IMR-90 (cell line): ENCODE data around the gene SLC26A6. TPM values are rescaled to one million over a fixed set of nuclear protein-coding genes. Genes with fewer than 3 reads are reported as not detected.

Source experiments
- ATAC-seq: fragments of 200-7000 bp; cut with Tn5 transposase; 2 replicates; pipeline ENCODE4 v1.9.1; 2020; ENCODE audit warnings: low read depth, mild to moderate bottlenecking, moderate library complexity
- BruUV-seq: library from RNA; stranded (reverse); fragments of 400-500 nt; replicated peaks from 2 replicates; lab custom pipeline; 2021; lab: Mats Ljungman, UMichigan
- CTCF ChIA-PET: fragments of 300-600 bp; formaldehyde crosslinking; extraction: SDS; loops from one replicate; lab custom pipeline; 2021; ENCODE audit warnings: antibody characterized with exemption; lab: Yijun Ruan, JAX
- POLR2A ChIA-PET: fragments of 300-600 bp; sonication (Branson Sonifier 250); formaldehyde crosslinking; loops from one replicate; lab custom pipeline; 2022; ENCODE audit warnings: antibody characterized with exemption; ENCODE audit not compliant: unreplicated experiment; lab: Charles Lee
- DNase-seq: peaks from one replicate; pipeline ENCODE4 v3.0.0; 2013
- H2AFZ ChIP-seq: replicated peaks from 2 replicates; pipeline ENCODE3; 2013; ENCODE audit warnings: low read length, mild to moderate bottlenecking; ENCODE audit not compliant: poor library complexity
- H2AK5ac ChIP-seq: 2 replicates; pipeline ENCODE4 v1.6.1; 2013; ENCODE audit warnings: low read depth, low read length, inconsistent platforms
- H2AK9ac ChIP-seq: replicated peaks from 2 replicates; pipeline ENCODE3; 2013; ENCODE audit warnings: mild to moderate bottlenecking, low read depth, low read length, moderate library complexity; ENCODE audit not compliant: poor library complexity
- H2BK120ac ChIP-seq: 2 replicates; pipeline ENCODE4 v1.6.1; 2013; ENCODE audit warnings: low read depth, low read length, inconsistent platforms
- H2BK15ac ChIP-seq: 3 replicates; pipeline ENCODE4 v1.6.1; 2013; ENCODE audit warnings: low read depth, low read length, inconsistent platforms
- H2BK20ac ChIP-seq: 2 replicates; pipeline ENCODE4 v1.6.1; 2013; ENCODE audit warnings: low read depth, mild to moderate bottlenecking, inconsistent platforms, low read length, moderate library complexity
- H2BK5ac ChIP-seq: 2 replicates; pipeline ENCODE4 v1.6.1; 2013; ENCODE audit warnings: mild to moderate bottlenecking, low read depth, low read length, inconsistent platforms; ENCODE audit not compliant: poor library complexity, severe bottlenecking
- H3K14ac ChIP-seq: replicated peaks from 2 replicates; pipeline ENCODE4 v1.6.1; 2013; ENCODE audit warnings: low read depth, low read length, inconsistent platforms
- H3K18ac ChIP-seq: 2 replicates; pipeline ENCODE4 v1.6.1; 2013; ENCODE audit warnings: low read depth, low read length, control low read depth
- H3K23ac ChIP-seq: 2 replicates; pipeline ENCODE4 v1.6.1; 2013; ENCODE audit warnings: low read depth, low read length, inconsistent platforms
- H3K27ac ChIP-seq: 2 replicates; pipeline ENCODE4 v1.5.1; 2013; ENCODE audit warnings: mild to moderate bottlenecking, control low read depth, low read length; ENCODE audit not compliant: insufficient read depth
- H3K27me3 ChIP-seq: 2 replicates; pipeline ENCODE4 v1.6.1; 2013; ENCODE audit warnings: low read length; ENCODE audit not compliant: control insufficient read depth, insufficient read depth
- H3K36me3 ChIP-seq: 2 replicates; pipeline ENCODE4 v1.6.1; 2013; ENCODE audit warnings: low read length, mixed read lengths; ENCODE audit not compliant: control insufficient read depth, insufficient read depth
- H3K4ac ChIP-seq: 2 replicates; pipeline ENCODE4 v1.6.1; 2013; ENCODE audit warnings: low read depth, low read length, inconsistent platforms
- H3K4me1 ChIP-seq: 2 replicates; pipeline ENCODE4 v1.6.1; 2013; ENCODE audit warnings: low read length, mixed read lengths; ENCODE audit not compliant: control insufficient read depth, insufficient read depth
- H3K4me2 ChIP-seq: 2 replicates; pipeline ENCODE4 v1.6.1; 2013; ENCODE audit warnings: low read depth, mild to moderate bottlenecking, control low read depth, low read length, moderate library complexity
- H3K4me3 ChIP-seq: 2 replicates; pipeline ENCODE4 v1.5.1; 2013; ENCODE audit warnings: low read depth, mild to moderate bottlenecking, control low read depth, low read length, moderate library complexity; ENCODE audit not compliant: insufficient read depth
- H3K56ac ChIP-seq: 2 replicates; pipeline ENCODE4 v1.6.1; 2013; ENCODE audit warnings: low read length, inconsistent platforms; ENCODE audit not compliant: insufficient read depth; ENCODE audit errors: extremely low read depth
- H3K79me1 ChIP-seq, 2 experiments: 2 replicates each; pipeline ENCODE4 v1.6.1; 2013; ENCODE audit warnings: low read length in 2 of 2, inconsistent platforms in 1 of 2, low read depth in 1 of 2
- H3K9ac ChIP-seq: 2 replicates; pipeline ENCODE4 v1.6.1; 2013; ENCODE audit warnings: low read depth, low read length, control low read depth
- H3K9me1 ChIP-seq: 2 replicates; pipeline ENCODE4 v1.6.1; 2013; ENCODE audit warnings: low read length, inconsistent platforms; ENCODE audit not compliant: insufficient read depth
- H3K9me3 ChIP-seq: 2 replicates; pipeline ENCODE4 v1.6.1; 2013; ENCODE audit warnings: low read length; ENCODE audit not compliant: control insufficient read depth, insufficient read depth
- H4K20me1 ChIP-seq: 2 replicates; pipeline ENCODE4 v1.6.1; 2013; ENCODE audit warnings: low read length, inconsistent platforms; ENCODE audit not compliant: insufficient read depth
- H4K5ac ChIP-seq: 2 replicates; pipeline ENCODE4 v1.6.1; 2013; ENCODE audit warnings: mild to moderate bottlenecking, low read depth, low read length, control low read depth
- H4K8ac ChIP-seq, 2 experiments: 2 replicates each; pipeline ENCODE4 v1.6.1; 2013; ENCODE audit warnings: low read depth in 2 of 2, low read length in 2 of 2, control low read depth in 1 of 2, inconsistent platforms in 1 of 2
- H4K91ac ChIP-seq: 2 replicates; pipeline ENCODE4 v1.6.1; 2013; ENCODE audit warnings: low read depth, low read length, inconsistent platforms; ENCODE audit not compliant: insufficient read depth
- BHLHE40 ChIP-seq: fragments of 150-350 bp; IDR thresholded peaks from 2 replicates; pipeline ENCODE4 v1.6.1; 2016; ENCODE audit warnings: mild to moderate bottlenecking, low read depth, low read length
- CEBPB ChIP-seq: IDR thresholded peaks from 2 replicates; pipeline ENCODE4 v1.6.1; 2012; ENCODE audit warnings: low read depth, low read length, improper control_type of control experiment
- CHD1 ChIP-seq: IDR thresholded peaks from 2 replicates; pipeline ENCODE4 v1.6.1; 2012; ENCODE audit warnings: low read depth, low read length, improper control_type of control experiment
- FOS ChIP-seq: fragments of 150-350 bp; IDR thresholded peaks from 2 replicates; pipeline ENCODE4 v1.6.1; 2016; ENCODE audit warnings: low read depth, low read length
- MAFK ChIP-seq: IDR thresholded peaks from 2 replicates; pipeline ENCODE4 v1.6.1; 2012; ENCODE audit warnings: low read depth, low read length, improper control_type of control experiment
- MAZ ChIP-seq: IDR thresholded peaks from 2 replicates; pipeline ENCODE4 v1.6.1; 2012; ENCODE audit warnings: low read depth, mild to moderate bottlenecking, low read length, improper control_type of control experiment, moderate library complexity, borderline replicate concordance
- MXI1 ChIP-seq: IDR thresholded peaks from 2 replicates; pipeline ENCODE4 v1.6.1; 2012; ENCODE audit warnings: low read depth, mild to moderate bottlenecking, low read length, moderate library complexity, borderline replicate concordance
- NFE2L2 ChIP-seq: fragments of 150-350 bp; IDR thresholded peaks from 2 replicates; pipeline ENCODE4 v1.6.1; 2016; ENCODE audit warnings: low read depth, mild to moderate bottlenecking, low read length
- POLR2A ChIP-seq: IDR thresholded peaks from 2 replicates; pipeline ENCODE4 v1.6.1; 2012; ENCODE audit warnings: mild to moderate bottlenecking, low read depth, low read length
- RAD21 ChIP-seq: IDR thresholded peaks from 2 replicates; pipeline ENCODE4 v1.6.1; 2012; ENCODE audit warnings: low read length, improper control_type of control experiment
- RCOR1 ChIP-seq: IDR thresholded peaks from 2 replicates; pipeline ENCODE4 v1.6.1; 2012; ENCODE audit warnings: mild to moderate bottlenecking, low read length, improper control_type of control experiment; ENCODE audit not compliant: insufficient replicate concordance
- RFX5 ChIP-seq: IDR thresholded peaks from 2 replicates; pipeline ENCODE4 v1.8.0; 2012; ENCODE audit warnings: low read depth, mild to moderate bottlenecking, low read length, moderate library complexity
- SMC3 ChIP-seq: fragments of 150-350 bp; IDR thresholded peaks from 2 replicates; pipeline ENCODE4 v1.6.1; 2016; ENCODE audit warnings: low read depth, mild to moderate bottlenecking, antibody characterized with exemption, low read length, moderate library complexity
- whole genome bisulfite sequencing, 2 experiments: methylation state at CpG; one replicate each; pipeline versions ENCODE4 v1.1.5 to v1.1.7; 2013; ENCODE audit warnings: missing lambda C conversion rate in 2 of 2; ENCODE audit not compliant: insufficient read length in 1 of 2; ENCODE audit errors: extremely low coverage in 2 of 2; 5-methylcytosine and 5-hydroxymethylcytosine counted together
- dilution Hi-C: fragments of 300-500 bp; cut with HindIII; formaldehyde crosslinking; loops from one replicate; pipeline ENCODE4 v1.14.3; 2018; ENCODE audit warnings: low sequenced_read_pairs; ENCODE audit not compliant: unreplicated experiment
- in situ Hi-C: fragments of 300-500 bp; cut with MboI; formaldehyde crosslinking; loops from 3 replicates; pipeline ENCODE4 v1.14.3; 2019; ENCODE audit warnings: low sequenced_read_pairs, inconsistent platforms, mixed read lengths
- intact Hi-C: fragments of 100-400 bp; cut with micrococcal nuclease; formaldehyde crosslinking; loops from 2 replicates; pipeline ENCODE4 v1.10.0; 2022
- polyA plus RNA-seq, 3 experiments: library from polyadenylated mRNA; depleted of rRNA; stranded (reverse); fragments of >200 nt; gene quantifications; 2 replicates each; pipeline ENCODE4 v1.2.3, GENCODE V29; 2012; ENCODE audit warnings: low replicate concordance in 1 of 3
- total RNA-seq: library from RNA; depleted of rRNA; stranded (reverse); fragments of >200 nt; gene quantifications from 2 replicates; pipeline ENCODE4 v1.2.3, GENCODE V29; 2012
- TF ChIP-seq, protein P1 (sequence below): conservative IDR thresholded peaks from 2 replicates; pipeline ENCODE4 v1.5.1; 2012; ENCODE audit warnings: mild to moderate bottlenecking, low read depth, low read length, improper control_type of control experiment
- TF ChIP-seq, protein P2 (sequence below): fragments of 150-350 bp; IDR thresholded peaks from 2 replicates; pipeline ENCODE4 v1.6.1; 2016; ENCODE audit warnings: low read depth, mild to moderate bottlenecking, low read length, moderate library complexity, borderline replicate concordance
- TF ChIP-seq, protein P3 (sequence below): fragments of 150-350 bp; IDR thresholded peaks from 2 replicates; pipeline ENCODE4 v1.6.1; 2017; ENCODE audit warnings: mild to moderate bottlenecking, antibody characterized with exemption, low read length, low read depth

Gene SLC26A6
- total and polyA plus RNA-seq, 2 of the 4 experiments (the other 2 are of a cell fraction), result 11.8 to 34.3 TPM

DNA sequence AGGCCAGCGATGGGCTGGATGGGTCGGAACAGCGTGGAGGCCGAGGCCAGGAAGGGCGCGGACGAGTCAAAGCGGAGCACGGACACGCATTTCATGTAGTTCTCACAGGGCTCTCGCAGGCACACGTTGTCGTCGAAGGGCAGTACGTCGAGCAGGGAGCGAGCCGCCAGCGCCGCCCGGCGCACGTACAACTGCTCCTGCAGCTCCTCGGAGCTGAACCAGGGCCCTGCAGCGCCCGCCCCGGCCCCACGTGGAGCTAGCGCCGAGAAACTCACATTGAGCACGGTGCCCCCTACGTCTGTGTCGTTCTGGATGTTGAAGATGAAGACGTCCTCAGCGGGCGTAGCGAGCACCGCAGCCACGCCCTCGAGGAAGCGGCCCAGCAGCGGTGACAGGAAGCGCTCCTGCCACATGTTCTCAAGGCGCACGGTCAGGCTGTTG, 21.6 kb upstream of the SLC26A6 start:
- Histone ChIP-seq H3K4me1 (peaks cover 3% of the 10 kb centered on the region; the same call in 1 of the 2 replicates), H3K18ac (no peak overlapping the region), H3K36me3 (no peaks in the 10 kb centered on the region), H3K14ac (no peak overlapping the region), H3K27ac (peak overlapping the region; percentile 17; the same call in 1 of the 2 replicates), H2AFZ (peak overlapping the region; percentile 97), H4K20me1 (no peaks in the 10 kb centered on the region), H2BK20ac (no peak overlapping the region), H3K9me1 (no peaks in the 10 kb centered on the region), H3K4ac (peak overlapping the region; percentile 31; the same call in 1 of the 2 replicates), H2BK120ac (no peak overlapping the region; the same call in 1 of the 2 replicates), H3K4me3 (no peak overlapping the region), H4K91ac (peak overlapping the region; percentile 56; the same call in 1 of the 2 replicates), H3K79me1 (no peaks in the 10 kb centered on the region), H3K9ac (peak overlapping the region; percentile 39), H3K27me3 (no peaks in the 10 kb centered on the region; the same call in 1 of the 2 replicates), H3K23ac (no peak overlapping the region), H4K5ac (no peak overlapping the region), H4K8ac (peak overlapping the region; percentile 64 to 70; a peak in 2 of 4 replicates), H3K56ac (no peak overlapping the region), H3K9me3 (no peaks in the 10 kb centered on the region), H2BK5ac (no peak overlapping the region), H2AK5ac (peak overlapping the region; percentile 70; the same call in 1 of the 2 replicates), H2AK9ac (peak overlapping the region; percentile 11), H2BK15ac (no peak overlapping the region), H3K4me2 (peak overlapping the region; percentile 50; the same call in 1 of the 2 replicates)
- ChIA-PET CTCF (interaction anchor here (1.0 kb wide), 1 partner anchor 22 kb away, joined by 3 read pairs; no protein-coding TSS in a partner anchor), POLR2A (no interaction called here)
- dilution Hi-C loops (no loop called here), intact Hi-C loops (loop anchor here (2.0 kb wide), 1 partner anchor 44 kb away; no protein-coding TSS in a partner anchor), in situ Hi-C loops (no loop called here)
- ATAC-seq (no peak), DNase-seq (no peak)
- 54% methylated on average over 17 of the region's 45 CpGs; no CpG with 5 or more reads in 1 of the 2 experiments for WGBS, 2 experiments
- BruUV-seq, result no TSS peak
- TF ChIP-seq RFX5 (no peak), MXI1 (no peak), MAZ (no peak), RAD21 (no peak), RCOR1 (no peak), FOS (no peak), NFE2L2 (no peak), BHLHE40 (no peak), CEBPB (no peak), MAFK (no peak), CHD1 (no peak), SMC3 (no peak), POLR2A (no peak)
- TF ChIP-seq, protein P1, sequence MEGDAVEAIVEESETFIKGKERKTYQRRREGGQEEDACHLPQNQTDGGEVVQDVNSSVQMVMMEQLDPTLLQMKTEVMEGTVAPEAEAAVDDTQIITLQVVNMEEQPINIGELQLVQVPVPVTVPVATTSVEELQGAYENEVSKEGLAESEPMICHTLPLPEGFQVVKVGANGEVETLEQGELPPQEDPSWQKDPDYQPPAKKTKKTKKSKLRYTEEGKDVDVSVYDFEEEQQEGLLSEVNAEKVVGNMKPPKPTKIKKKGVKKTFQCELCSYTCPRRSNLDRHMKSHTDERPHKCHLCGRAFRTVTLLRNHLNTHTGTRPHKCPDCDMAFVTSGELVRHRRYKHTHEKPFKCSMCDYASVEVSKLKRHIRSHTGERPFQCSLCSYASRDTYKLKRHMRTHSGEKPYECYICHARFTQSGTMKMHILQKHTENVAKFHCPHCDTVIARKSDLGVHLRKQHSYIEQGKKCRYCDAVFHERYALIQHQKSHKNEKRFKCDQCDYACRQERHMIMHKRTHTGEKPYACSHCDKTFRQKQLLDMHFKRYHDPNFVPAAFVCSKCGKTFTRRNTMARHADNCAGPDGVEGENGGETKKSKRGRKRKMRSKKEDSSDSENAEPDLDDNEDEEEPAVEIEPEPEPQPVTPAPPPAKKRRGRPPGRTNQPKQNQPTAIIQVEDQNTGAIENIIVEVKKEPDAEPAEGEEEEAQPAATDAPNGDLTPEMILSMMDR, result no peak
- TF ChIP-seq, protein P2, sequence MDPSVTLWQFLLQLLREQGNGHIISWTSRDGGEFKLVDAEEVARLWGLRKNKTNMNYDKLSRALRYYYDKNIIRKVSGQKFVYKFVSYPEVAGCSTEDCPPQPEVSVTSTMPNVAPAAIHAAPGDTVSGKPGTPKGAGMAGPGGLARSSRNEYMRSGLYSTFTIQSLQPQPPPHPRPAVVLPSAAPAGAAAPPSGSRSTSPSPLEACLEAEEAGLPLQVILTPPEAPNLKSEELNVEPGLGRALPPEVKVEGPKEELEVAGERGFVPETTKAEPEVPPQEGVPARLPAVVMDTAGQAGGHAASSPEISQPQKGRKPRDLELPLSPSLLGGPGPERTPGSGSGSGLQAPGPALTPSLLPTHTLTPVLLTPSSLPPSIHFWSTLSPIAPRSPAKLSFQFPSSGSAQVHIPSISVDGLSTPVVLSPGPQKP, result no peak
- TF ChIP-seq, protein P3, sequence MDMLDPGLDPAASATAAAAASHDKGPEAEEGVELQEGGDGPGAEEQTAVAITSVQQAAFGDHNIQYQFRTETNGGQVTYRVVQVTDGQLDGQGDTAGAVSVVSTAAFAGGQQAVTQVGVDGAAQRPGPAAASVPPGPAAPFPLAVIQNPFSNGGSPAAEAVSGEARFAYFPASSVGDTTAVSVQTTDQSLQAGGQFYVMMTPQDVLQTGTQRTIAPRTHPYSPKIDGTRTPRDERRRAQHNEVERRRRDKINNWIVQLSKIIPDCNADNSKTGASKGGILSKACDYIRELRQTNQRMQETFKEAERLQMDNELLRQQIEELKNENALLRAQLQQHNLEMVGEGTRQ, result no peak
